Measurements from ENCODE around the gene HDAC9. TPM values are rescaled to one million over a fixed set of nuclear protein-coding genes. Genes with fewer than 3 reads are reported as not detected.

Gene HDAC9
- total RNA-seq, 4 donors from 2014 or later: 63.0 to 130 (median 107) TPM

GRCh38 chr7:18786796-18787195 is 291.2 kb downstream of the HDAC9 start:
- H3K27ac ChIP-seq (replicated peaks in 1 of 4): no peak overlapping the region
- H3K4me1 ChIP-seq: peaks cover 0 to 6% (median 2%) of the 10 kb centered on the region in 4 donors
- TF ChIP-seq POLR2A (IDR thresholded peaks at IDR 0.05; ENCODE audit: low read depth) (no peak), EP300 (IDR thresholded peaks at IDR 0.05) (no peak), CTCF (IDR thresholded peaks at IDR 0.05) (no peak), POLR2AphosphoS5 (IDR thresholded peaks at IDR 0.05) (no peak)
- no peak overlapping the region for H3K4me3 ChIP-seq
- no peaks in the 10 kb centered on the region for H3K36me3 ChIP-seq
- 98% methylated on average over 2 of the region's 2 CpGs for WGBS
- intact Hi-C loops (cut with DNase I): no loop called here
- no peaks in the 10 kb centered on the region for H3K9me3 ChIP-seq
- no peak for DNase-seq (ENCODE audit: extremely low spot score)
- H3K27me3 ChIP-seq: no peaks in the 10 kb centered on the region

GRCh38 chr7:18788026-18788425 is 292.5 kb downstream of the HDAC9 start:
- intact Hi-C loops (cut with DNase I): no loop called here
- no peak overlapping the region for H3K4me3 ChIP-seq
- no peaks in the 10 kb centered on the region for H3K36me3 ChIP-seq
- H3K27ac ChIP-seq (replicated peaks in 1 of 4): no peak overlapping the region
- H3K4me1 ChIP-seq: peaks cover 0 to 15% (median 14%) of the 10 kb centered on the region in 4 donors
- DNase-seq (ENCODE audit: extremely low spot score): no peak
- H3K9me3 ChIP-seq: no peaks in the 10 kb centered on the region
- WGBS: 64% methylated on average over 2 of the region's 2 CpGs
- no peaks in the 10 kb centered on the region for H3K27me3 ChIP-seq
- no peak for TF ChIP-seq POLR2A (IDR thresholded peaks at IDR 0.05; ENCODE audit: low read depth)
- no peak for TF ChIP-seq POLR2AphosphoS5 (IDR thresholded peaks at IDR 0.05)
- no peak for TF ChIP-seq EP300 (IDR thresholded peaks at IDR 0.05)
- TF ChIP-seq CTCF (IDR thresholded peaks at IDR 0.05): no peak

- no peak for DNase-seq (ENCODE audit: extremely low spot score)
- H3K27ac ChIP-seq (replicated peaks in 1 of 4): peak overlapping the region; percentile 57 to 69 (median 63)
- no peaks in the 10 kb centered on the region for H3K36me3 ChIP-seq
- H3K4me3 ChIP-seq: peak overlapping the region in 3 of 4 donors; percentile 17 to 34 (median 24)
- H3K9me3 ChIP-seq: no peaks in the 10 kb centered on the region
- intact Hi-C loops (cut with DNase I): no loop called here
- no peaks in the 10 kb centered on the region for H3K27me3 ChIP-seq
- TF ChIP-seq POLR2AphosphoS5 (IDR thresholded peaks at IDR 0.05) (no peak), POLR2A (IDR thresholded peaks at IDR 0.05; ENCODE audit: low read depth) (no peak), EP300 (IDR thresholded peaks at IDR 0.05) (no peak), CTCF (IDR thresholded peaks at IDR 0.05) (no peak)
- peaks cover 0 to 31% (median 25%) of the 10 kb centered on the region in 4 donors for H3K4me1 ChIP-seq
- 54% methylated on average over 13 of the region's 13 CpGs for WGBS
Observed at GRCh38 chr7:18792871-18793595, 297.5 kb downstream of the HDAC9 start.

- H3K9me3 ChIP-seq: no peaks in the 10 kb centered on the region
- peaks cover 0 to 31% (median 24%) of the 10 kb centered on the region in 4 donors for H3K4me1 ChIP-seq
- H3K36me3 ChIP-seq: no peaks in the 10 kb centered on the region
- TF ChIP-seq POLR2AphosphoS5 (IDR thresholded peaks at IDR 0.05) (no peak), POLR2A (IDR thresholded peaks at IDR 0.05; ENCODE audit: low read depth) (no peak), CTCF (IDR thresholded peaks at IDR 0.05) (no peak), EP300 (IDR thresholded peaks at IDR 0.05) (no peak)
- no peaks in the 10 kb centered on the region for H3K27me3 ChIP-seq
- H3K27ac ChIP-seq (replicated peaks in 1 of 4): no peak overlapping the region
- DNase-seq (ENCODE audit: extremely low spot score): no peak
- H3K4me3 ChIP-seq: no peak overlapping the region
- intact Hi-C loops (cut with DNase I): no loop called here
Observed at GRCh38 chr7:18796216-18796615, 300.7 kb downstream of the HDAC9 start.
